ENCODE results near the gene GARNL3.

Gene GARNL3

DNA sequence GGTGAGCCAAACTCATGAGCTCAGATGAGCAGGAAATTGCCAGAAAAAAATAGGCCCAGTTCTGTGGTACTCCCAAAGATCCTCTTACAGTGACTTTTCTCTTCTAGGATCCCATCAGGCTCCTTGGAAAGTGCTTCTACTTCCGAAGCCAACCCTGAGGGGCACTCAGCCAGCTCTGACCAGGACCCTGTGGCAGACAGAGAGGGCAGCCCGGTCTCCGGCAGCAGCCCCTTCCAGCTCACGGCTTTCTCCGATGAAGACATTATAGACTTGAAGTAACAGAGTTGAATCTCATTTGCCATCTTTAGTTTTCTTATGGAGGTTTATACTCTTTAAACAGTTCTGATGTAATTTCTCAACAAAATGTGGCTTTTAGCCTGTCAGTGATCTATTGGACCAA, 128.4 kb downstream of the GARNL3 start:
- H3K4me3 ChIP-seq (ENCODE audit: low read depth, low read length), result no peak overlapping the region
- TF ChIP-seq, protein P1, sequence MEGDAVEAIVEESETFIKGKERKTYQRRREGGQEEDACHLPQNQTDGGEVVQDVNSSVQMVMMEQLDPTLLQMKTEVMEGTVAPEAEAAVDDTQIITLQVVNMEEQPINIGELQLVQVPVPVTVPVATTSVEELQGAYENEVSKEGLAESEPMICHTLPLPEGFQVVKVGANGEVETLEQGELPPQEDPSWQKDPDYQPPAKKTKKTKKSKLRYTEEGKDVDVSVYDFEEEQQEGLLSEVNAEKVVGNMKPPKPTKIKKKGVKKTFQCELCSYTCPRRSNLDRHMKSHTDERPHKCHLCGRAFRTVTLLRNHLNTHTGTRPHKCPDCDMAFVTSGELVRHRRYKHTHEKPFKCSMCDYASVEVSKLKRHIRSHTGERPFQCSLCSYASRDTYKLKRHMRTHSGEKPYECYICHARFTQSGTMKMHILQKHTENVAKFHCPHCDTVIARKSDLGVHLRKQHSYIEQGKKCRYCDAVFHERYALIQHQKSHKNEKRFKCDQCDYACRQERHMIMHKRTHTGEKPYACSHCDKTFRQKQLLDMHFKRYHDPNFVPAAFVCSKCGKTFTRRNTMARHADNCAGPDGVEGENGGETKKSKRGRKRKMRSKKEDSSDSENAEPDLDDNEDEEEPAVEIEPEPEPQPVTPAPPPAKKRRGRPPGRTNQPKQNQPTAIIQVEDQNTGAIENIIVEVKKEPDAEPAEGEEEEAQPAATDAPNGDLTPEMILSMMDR (IDR thresholded peaks at IDR 0.05; ENCODE audit: low read depth, low read length, missing control alignments), result no peak
- DNase-seq (ENCODE audit: low read depth), result no peak

DNA sequence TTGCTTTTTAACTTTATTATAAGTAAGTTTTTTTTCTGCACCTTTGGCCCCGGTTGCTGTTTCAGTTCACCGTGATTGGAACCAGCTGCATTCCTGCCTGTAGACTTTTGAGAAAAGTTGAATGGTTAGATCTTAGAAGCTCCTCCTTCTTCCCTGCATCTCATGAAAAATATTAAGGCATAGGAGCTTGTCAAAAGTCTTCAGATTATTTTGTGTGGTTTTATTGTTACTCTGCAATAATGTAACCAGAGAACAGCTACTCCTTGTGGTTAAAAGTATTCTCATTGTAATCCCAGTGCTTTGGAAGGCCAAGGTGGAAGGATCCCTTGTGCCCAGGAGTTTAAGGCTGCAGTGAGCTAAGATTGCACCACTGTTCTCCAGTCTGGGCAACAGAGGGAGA, 129.1 kb downstream of the GARNL3 start:
- TF ChIP-seq, protein P1 (IDR thresholded peaks at IDR 0.05; ENCODE audit: low read depth, low read length, missing control alignments), result no peak
- H3K4me3 ChIP-seq (ENCODE audit: low read depth, low read length), result no peak overlapping the region
- DNase-seq (ENCODE audit: low read depth), result no peak

- peak overlapping the region; percentile 66; the same call in 1 of the 2 replicates for H3K4me3 ChIP-seq (ENCODE audit: low read depth, low read length)
- TF ChIP-seq, protein P1 (IDR thresholded peaks at IDR 0.05; ENCODE audit: low read depth, low read length, missing control alignments), result no peak
- no peak for DNase-seq (ENCODE audit: low read depth)
Observed at GRCh38 chr9:127395497-127396252, 131.1 kb downstream of the GARNL3 start.

GRCh38 chr9:127396253-127396807, 131.8 kb downstream of the GARNL3 start:
- TF ChIP-seq, protein P1 (IDR thresholded peaks at IDR 0.05; ENCODE audit: low read depth, low read length, missing control alignments), result no peak
- DNase-seq (ENCODE audit: low read depth), result no peak
- peak overlapping the region; percentile 66 for H3K4me3 ChIP-seq (ENCODE audit: low read depth, low read length)

DNA sequence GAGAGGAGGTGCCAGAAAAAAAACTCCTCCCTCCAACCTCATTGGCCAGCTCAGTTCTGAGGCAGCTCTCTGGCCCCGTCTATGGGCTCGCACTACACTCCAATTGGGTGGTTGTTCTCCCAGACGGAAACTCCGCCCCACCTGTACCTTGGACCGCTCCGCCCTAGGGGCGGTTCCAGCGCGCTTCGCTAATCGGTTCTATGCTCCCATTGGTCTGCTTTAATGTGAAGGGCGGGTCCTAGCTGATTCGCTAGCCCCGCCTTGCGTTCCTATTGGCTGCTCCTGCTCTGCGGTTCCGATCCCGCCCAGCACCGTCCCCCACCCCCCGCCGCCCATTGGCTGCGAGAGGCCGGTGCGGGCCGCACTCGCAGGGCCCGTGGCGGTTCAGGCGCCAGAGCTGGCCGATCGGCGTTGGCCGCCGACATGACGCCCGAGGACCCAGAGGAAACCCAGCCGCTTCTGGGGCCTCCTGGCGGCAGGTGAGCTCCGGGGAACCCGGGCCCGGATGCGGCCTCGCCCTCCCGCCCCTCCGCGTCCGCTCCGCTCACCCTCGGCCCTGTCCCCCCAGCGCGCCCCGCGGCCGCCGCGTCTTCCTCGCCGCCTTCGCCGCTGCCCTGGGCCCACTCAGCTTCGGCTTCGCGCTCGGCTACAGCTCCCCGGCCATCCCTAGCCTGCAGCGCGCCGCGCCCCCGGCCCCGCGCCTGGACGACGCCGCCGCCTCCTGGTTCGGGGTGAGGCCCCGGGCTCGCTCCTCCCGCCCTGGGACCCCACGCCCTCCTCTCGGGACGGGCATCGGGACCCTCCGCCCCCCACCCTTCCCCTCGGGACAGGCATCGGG, 132.5 kb downstream of the GARNL3 start, which contains the start of gene SLC2A8:
SLC2A8 (plus strand) TSS at position 362 of the 838 bp plus-strand sequence; CDS start at position 424, 62 bp downstream.
- TF ChIP-seq, protein P1 (IDR thresholded peaks at IDR 0.05; ENCODE audit: low read depth, low read length, missing control alignments), result peak; percentile 5
- peak; percentile 98 for DNase-seq (ENCODE audit: low read depth)
- H3K4me3 ChIP-seq (ENCODE audit: low read depth, low read length), result peak within 1 kb of the TSS; percentile 67

- no peak for DNase-seq (ENCODE audit: low read depth)
- H3K4me3 ChIP-seq (ENCODE audit: low read depth, low read length), result peak overlapping the region; percentile 67
- TF ChIP-seq, protein P1 (IDR thresholded peaks at IDR 0.05; ENCODE audit: low read depth, low read length, missing control alignments), result peak; percentile 62
Observed at GRCh38 chr9:127397646-127398274, 133.2 kb downstream of the GARNL3 start.
